ENCODE measurements around the gene INHBB.

INHBB gene

GRCh38 chr2:120383631-120384340 lies 37.9 kb downstream of the INHBB start:
- no peak for FAIRE-seq

- no peak for FAIRE-seq
Measured at GRCh38 chr2:120384486-120385354, 38.8 kb downstream of the INHBB start.

GRCh38 chr2:120385355-120386127 lies 39.6 kb downstream of the INHBB start:
- no peak for FAIRE-seq

GRCh38 chr2:120388222-120389035 lies 42.5 kb downstream of the INHBB start:
- FAIRE-seq: no peak

- no peak for FAIRE-seq
Measured at GRCh38 chr2:120389036-120389391, 43.1 kb downstream of the INHBB start.

GRCh38 chr2:120390381-120391055 lies 44.6 kb downstream of the INHBB start:
- FAIRE-seq: no peak

- peak; percentile 49 for FAIRE-seq
Measured at GRCh38 chr2:120391382-120391781, 45.4 kb downstream of the INHBB start.

GRCh38 chr2:120391911-120392665 lies 46.2 kb downstream of the INHBB start:
- FAIRE-seq: no peak

GRCh38 chr2:120392923-120393322 lies 47.0 kb downstream of the INHBB start:
- FAIRE-seq: no peak

GRCh38 chr2:120393456-120393855 lies 47.5 kb downstream of the INHBB start:
- no peak for FAIRE-seq

- no peak for FAIRE-seq
Measured at GRCh38 chr2:120394764-120395163, 48.8 kb downstream of the INHBB start.

GRCh38 chr2:120395221-120396012 lies 49.5 kb downstream of the INHBB start:
- FAIRE-seq: no peak

GRCh38 chr2:120396013-120396860 lies 50.3 kb downstream of the INHBB start:
- FAIRE-seq: no peak

GRCh38 chr2:120396861-120397811 lies 51.2 kb downstream of the INHBB start:
- no peak for FAIRE-seq

GRCh38 chr2:120398051-120398995 lies 52.4 kb downstream of the INHBB start:
- FAIRE-seq: no peak

- FAIRE-seq: no peak
Measured at GRCh38 chr2:120398996-120399888, 53.3 kb downstream of the INHBB start.

Measured in colon (tissue), 2 donors.